MM.1S (cell line): ENCODE measurements around the gene SHANK3.

Experiments
- DNase-seq: peaks from one replicate; pipeline ENCODE4 v3.0.0-alpha.2; 2015
- H2AFZ ChIP-seq: fragments of 300-600 bp; sonication (generic); 2 replicates; pipeline ENCODE4 v1.6.0; 2016; ENCODE audit warnings: antibody characterized with exemption, low read length
- H3F3A ChIP-seq: fragments of 300-600 bp; sonication (generic); 2 replicates; pipeline ENCODE4 v1.6.1; 2016; ENCODE audit warnings: mild to moderate bottlenecking, antibody characterized with exemption, low read length, moderate library complexity, mixed read lengths; ENCODE audit not compliant: insufficient read depth
- H3K27ac ChIP-seq: fragments of 300-600 bp; sonication (generic); 2 replicates; pipeline ENCODE4 v1.5.1; 2016; ENCODE audit warnings: mild to moderate bottlenecking, low read length
- H3K27me3 ChIP-seq: fragments of 300-600 bp; sonication (generic); replicated peaks from 2 replicates; pipeline ENCODE4 v1.6.0; 2016; ENCODE audit warnings: low read length; ENCODE audit not compliant: insufficient read depth
- H3K36me3 ChIP-seq: fragments of 300-600 bp; sonication (generic); replicated peaks from 2 replicates; pipeline ENCODE4 v1.6.1; 2016; ENCODE audit warnings: mild to moderate bottlenecking, low read length, mixed read lengths; ENCODE audit not compliant: insufficient read depth
- H3K4me1 ChIP-seq: fragments of 300-600 bp; sonication (generic); 2 replicates; pipeline ENCODE4 v1.6.1; 2016; ENCODE audit warnings: low read length, mixed read lengths
- H3K4me2 ChIP-seq: fragments of 300-600 bp; sonication (generic); 2 replicates; pipeline ENCODE4 v1.6.0; 2016; ENCODE audit warnings: low read depth, low read length
- H3K4me3 ChIP-seq: fragments of 300-600 bp; sonication (generic); 2 replicates; pipeline ENCODE4 v1.5.1; 2016; ENCODE audit warnings: low read length, mixed read lengths
- H3K79me2 ChIP-seq: fragments of 300-600 bp; sonication (generic); 2 replicates; pipeline ENCODE4 v1.6.1; 2016; ENCODE audit warnings: mixed run types, low read length, mixed read lengths
- H3K9ac ChIP-seq: fragments of 300-600 bp; sonication (generic); 2 replicates; pipeline ENCODE4 v1.6.1; 2016; ENCODE audit warnings: low read length, mixed read lengths
- H3K9me2 ChIP-seq: fragments of 300-600 bp; sonication (generic); replicated peaks from 2 replicates; pipeline ENCODE4 v1.6.1; 2016; ENCODE audit warnings: mild to moderate bottlenecking, low read length, mixed read lengths; ENCODE audit not compliant: insufficient read depth
- H3K9me3 ChIP-seq: fragments of 300-600 bp; sonication (generic); replicated peaks from 2 replicates; pipeline ENCODE4 v1.6.1; 2016; ENCODE audit warnings: mild to moderate bottlenecking, low read length, mixed read lengths; ENCODE audit not compliant: insufficient read depth
- H4K20me1 ChIP-seq: fragments of 300-600 bp; sonication (generic); 2 replicates; pipeline ENCODE4 v1.6.1; 2016; ENCODE audit warnings: mild to moderate bottlenecking, low read length, moderate library complexity, mixed read lengths; ENCODE audit not compliant: insufficient read depth
- EZH2 ChIP-seq: fragments of 300-600 bp; sonication (generic); optimal IDR thresholded peaks from 2 replicates; pipeline ENCODE3; 2017; ENCODE audit warnings: low read depth, mild to moderate bottlenecking, antibody characterized with exemption, low read length, mixed read lengths
- EZH2phosphoT487 ChIP-seq: fragments of 300-600 bp; sonication (generic); IDR thresholded peaks from 2 replicates; pipeline ENCODE4 v1.6.1; 2018; ENCODE audit warnings: antibody characterized with exemption, low read length
- TF ChIP-seq, protein P1 (sequence below): fragments of 300-600 bp; sonication (generic); IDR thresholded peaks from 2 replicates; pipeline ENCODE4 v1.5.1; 2016; ENCODE audit warnings: antibody characterized with exemption, low read length, mixed read lengths

Gene SHANK3

DNA sequence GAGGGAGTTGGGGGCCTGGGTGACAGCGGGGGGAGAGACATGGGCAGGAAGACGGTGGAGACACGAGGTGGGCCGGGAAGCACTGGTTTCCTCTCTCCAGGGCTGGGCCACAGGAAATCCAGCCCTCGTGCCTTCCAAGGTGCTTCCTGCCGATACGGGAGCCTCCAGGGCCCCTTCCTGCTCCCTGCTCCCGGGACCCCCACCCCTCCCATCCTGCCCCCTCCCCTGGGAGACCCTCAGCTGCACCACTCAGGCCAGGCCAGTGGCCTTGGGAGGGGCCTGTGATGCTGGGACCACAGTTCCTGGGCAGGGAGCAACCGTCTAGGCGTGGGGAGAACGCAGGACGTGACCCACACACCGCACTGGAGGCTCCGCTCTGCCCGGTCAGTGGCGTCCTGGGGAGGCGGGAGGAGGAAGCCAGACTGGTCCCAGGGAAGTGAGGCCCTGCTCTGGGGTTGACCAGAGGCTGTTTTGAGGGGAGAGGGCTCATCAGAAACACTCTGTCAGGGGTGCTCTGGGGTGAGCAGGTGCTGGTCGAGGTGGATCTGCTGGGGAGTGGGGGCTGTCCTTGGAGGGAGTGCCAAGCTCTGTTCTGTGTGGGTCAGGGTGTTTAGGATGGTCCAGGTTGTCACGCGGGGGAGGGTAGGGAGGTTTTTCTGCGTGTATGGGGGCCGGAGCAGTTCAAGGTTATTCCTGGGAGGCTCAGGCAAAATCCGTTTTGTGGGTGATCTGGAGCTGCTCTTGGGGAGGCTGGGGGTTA, at the start of gene SHANK3:
Gene SHANK3, plus strand, starts transcription at position 353 of the 760 bp plus-strand sequence.
- H3K9ac ChIP-seq = no peak within 1 kb of the TSS
- H3K4me2 ChIP-seq = no peak within 1 kb of the TSS
- no peak within 1 kb of the TSS for H3K27ac ChIP-seq
- H3K9me2 ChIP-seq = no peaks in the 10 kb centered on the region
- DNase-seq = no peak
- H3F3A ChIP-seq = no peaks in the 10 kb centered on the region
- H3K79me2 ChIP-seq = no peaks in the 10 kb centered on the region
- no peaks in the 10 kb centered on the region for H4K20me1 ChIP-seq
- H3K9me3 ChIP-seq = no peaks in the 10 kb centered on the region
- TF ChIP-seq, protein P1, sequence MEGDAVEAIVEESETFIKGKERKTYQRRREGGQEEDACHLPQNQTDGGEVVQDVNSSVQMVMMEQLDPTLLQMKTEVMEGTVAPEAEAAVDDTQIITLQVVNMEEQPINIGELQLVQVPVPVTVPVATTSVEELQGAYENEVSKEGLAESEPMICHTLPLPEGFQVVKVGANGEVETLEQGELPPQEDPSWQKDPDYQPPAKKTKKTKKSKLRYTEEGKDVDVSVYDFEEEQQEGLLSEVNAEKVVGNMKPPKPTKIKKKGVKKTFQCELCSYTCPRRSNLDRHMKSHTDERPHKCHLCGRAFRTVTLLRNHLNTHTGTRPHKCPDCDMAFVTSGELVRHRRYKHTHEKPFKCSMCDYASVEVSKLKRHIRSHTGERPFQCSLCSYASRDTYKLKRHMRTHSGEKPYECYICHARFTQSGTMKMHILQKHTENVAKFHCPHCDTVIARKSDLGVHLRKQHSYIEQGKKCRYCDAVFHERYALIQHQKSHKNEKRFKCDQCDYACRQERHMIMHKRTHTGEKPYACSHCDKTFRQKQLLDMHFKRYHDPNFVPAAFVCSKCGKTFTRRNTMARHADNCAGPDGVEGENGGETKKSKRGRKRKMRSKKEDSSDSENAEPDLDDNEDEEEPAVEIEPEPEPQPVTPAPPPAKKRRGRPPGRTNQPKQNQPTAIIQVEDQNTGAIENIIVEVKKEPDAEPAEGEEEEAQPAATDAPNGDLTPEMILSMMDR = no peak
- TF ChIP-seq EZH2 (no peak), EZH2phosphoT487 (no peak)
- no peaks in the 10 kb centered on the region for H3K4me1 ChIP-seq
- no peaks in the 10 kb centered on the region for H3K36me3 ChIP-seq
- no peak within 1 kb of the TSS for H3K4me3 ChIP-seq
- H2AFZ ChIP-seq = no peak within 1 kb of the TSS
- peaks cover 76% of the 10 kb centered on the region for H3K27me3 ChIP-seq

DNA sequence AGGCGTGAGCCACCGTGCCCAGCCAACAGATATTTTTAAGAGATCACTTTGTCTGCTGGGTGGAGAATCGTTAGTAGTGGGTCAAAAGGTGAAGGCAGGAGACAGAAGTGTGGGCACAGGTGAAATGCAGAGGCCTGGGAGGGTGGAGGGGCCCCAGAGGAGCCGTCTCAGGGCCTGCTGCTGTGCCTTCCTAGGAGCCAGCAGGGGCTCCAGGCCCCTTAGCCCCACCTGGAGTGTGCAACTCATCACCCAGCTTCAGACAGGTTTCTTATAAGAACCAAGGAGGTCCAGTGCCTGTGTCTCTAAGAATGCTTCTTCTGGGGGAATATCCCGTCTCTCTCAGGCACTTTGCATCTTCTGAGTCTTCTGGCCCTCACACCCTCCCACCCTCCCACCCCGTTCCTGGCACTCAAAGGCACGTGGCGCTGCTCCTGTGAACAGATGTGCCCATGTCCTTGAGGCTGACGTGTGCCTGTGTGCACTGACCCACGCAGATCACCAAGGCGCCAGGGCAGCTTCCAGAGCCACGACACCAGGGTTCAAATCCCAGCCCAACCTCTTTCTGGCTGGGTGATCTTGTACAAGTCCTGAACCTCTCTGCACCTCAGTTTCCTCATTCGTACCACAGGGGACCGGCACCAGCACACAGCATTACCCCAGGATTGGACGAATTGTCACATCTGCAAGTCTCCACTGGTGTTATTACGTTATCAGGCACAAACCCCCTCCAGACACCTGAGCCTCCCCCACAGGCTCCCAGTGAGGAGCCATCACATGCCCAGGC, 48.1 kb upstream of the SHANK3 start:
- H3F3A ChIP-seq = peaks cover 18% of the 10 kb centered on the region
- no peak overlapping the region for H3K27ac ChIP-seq
- H3K27me3 ChIP-seq = no peaks in the 10 kb centered on the region
- no peak overlapping the region for H3K4me2 ChIP-seq
- H2AFZ ChIP-seq = no peak overlapping the region
- no peak overlapping the region for H3K9ac ChIP-seq
- no peaks in the 10 kb centered on the region for H3K9me3 ChIP-seq
- DNase-seq = no peak
- TF ChIP-seq EZH2phosphoT487 (no peak), EZH2 (no peak)
- TF ChIP-seq, protein P1 = no peak
- H3K36me3 ChIP-seq = no peaks in the 10 kb centered on the region
- H3K4me1 ChIP-seq = peaks cover 32% of the 10 kb centered on the region
- H3K79me2 ChIP-seq = peaks cover 15% of the 10 kb centered on the region
- no peaks in the 10 kb centered on the region for H3K9me2 ChIP-seq
- H4K20me1 ChIP-seq = no peaks in the 10 kb centered on the region
- H3K4me3 ChIP-seq = no peak overlapping the region

DNA sequence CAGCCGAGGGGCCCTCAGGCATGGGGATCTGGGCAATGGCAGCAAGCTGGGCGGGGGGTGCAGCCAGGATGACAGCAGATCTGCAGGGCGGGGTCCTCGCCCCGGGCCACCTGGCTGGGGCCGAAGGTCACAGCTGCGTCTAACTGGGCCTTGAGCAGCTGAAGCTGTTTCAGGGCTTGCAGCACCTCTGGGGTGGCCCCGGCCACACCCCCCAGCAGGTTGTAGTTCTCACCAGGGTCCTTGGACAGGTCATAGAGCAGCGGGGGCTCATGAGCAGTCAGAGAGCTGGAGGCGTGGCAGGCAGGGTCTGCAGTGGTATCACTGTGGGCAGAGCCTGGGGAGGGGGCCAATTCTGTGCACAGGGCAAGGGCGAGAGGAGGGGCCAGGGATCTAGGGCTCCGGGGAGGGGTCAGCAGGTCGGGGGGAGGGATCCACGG, 47.5 kb upstream of the SHANK3 start:
- Histone ChIP-seq H3K9me3 (no peaks in the 10 kb centered on the region), H2AFZ (no peak overlapping the region), H3K4me2 (no peak overlapping the region), H4K20me1 (no peaks in the 10 kb centered on the region), H3K79me2 (peaks cover 15% of the 10 kb centered on the region), H3K9me2 (no peaks in the 10 kb centered on the region), H3F3A (peaks cover 18% of the 10 kb centered on the region), H3K4me1 (peaks cover 27% of the 10 kb centered on the region), H3K27me3 (no peaks in the 10 kb centered on the region), H3K36me3 (no peaks in the 10 kb centered on the region), H3K27ac (no peak overlapping the region), H3K9ac (no peak overlapping the region), H3K4me3 (no peak overlapping the region)
- no peak for DNase-seq
- TF ChIP-seq EZH2 (no peak), EZH2phosphoT487 (no peak)
- TF ChIP-seq, protein P1 = no peak
